HT1080 (cell line): ENCODE measurements around the gene TRIM73. TPM values are rescaled to one million over a fixed set of nuclear protein-coding genes. Genes with fewer than 3 reads are reported as not detected.
"Not testable (repeated sequence)": the region's sequence is repeated elsewhere in the genome, so short reads cannot be mapped to it uniquely, and the experiment has no call there.

ENCODE experiments used
- DNase-seq: peaks from one replicate; pipeline ENCODE4 v3.0.0-alpha.2; 2015; ENCODE audit warnings: low read depth
- polyA plus RNA-seq, 2 experiments: library from polyadenylated mRNA; depleted of rRNA; stranded (reverse); fragments of >200 nt; gene quantifications; 2 replicates each; pipeline ENCODE4 v1.2.3, GENCODE V29; 2015
- total RNA-seq: library from RNA; depleted of rRNA; stranded (reverse); fragments of >200 nt; shearing (Covaris generic); gene quantifications from 2 replicates; pipeline ENCODE4 v1.2.3, GENCODE V29; 2014; rRNA removed

The TRIM73 gene
- total RNA-seq = 0.10 TPM in 1 of 2 replicates, not detected in the other
- 0.03 TPM in 1 of 2 replicates, not detected in the other for polyA plus RNA-seq (2015; cell fraction: cytosol; rRNA removed)
- 1.4 and 1.6 TPM in 2 replicates for polyA plus RNA-seq (2015; cell fraction: nucleus; rRNA removed)

DNA sequence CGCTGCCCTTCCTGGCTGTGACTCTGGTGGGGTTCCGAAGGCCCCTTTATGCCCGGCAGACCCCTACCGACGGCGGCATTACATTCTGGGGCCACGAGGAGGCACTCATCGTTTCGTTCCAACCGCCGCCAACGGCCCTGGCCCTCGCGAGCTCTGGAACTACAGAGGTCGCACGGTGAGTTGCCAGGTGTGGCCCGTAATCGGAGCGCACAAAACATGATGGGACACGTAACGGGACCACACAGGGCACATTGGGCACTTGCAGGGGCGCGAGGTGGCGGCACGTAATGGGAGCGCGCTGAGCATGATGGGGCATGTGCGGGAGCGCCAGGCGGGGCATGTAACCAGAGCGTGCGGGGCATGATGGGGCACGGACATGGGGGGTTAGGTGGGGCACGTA lies at the start of gene TRIM73:
Gene TRIM73 (plus strand): TSS at position 301 of the 400 bp plus-strand sequence. CDS start 3,305 bp downstream, outside the sequence.
- not testable (repeated sequence) for DNase-seq

DNA sequence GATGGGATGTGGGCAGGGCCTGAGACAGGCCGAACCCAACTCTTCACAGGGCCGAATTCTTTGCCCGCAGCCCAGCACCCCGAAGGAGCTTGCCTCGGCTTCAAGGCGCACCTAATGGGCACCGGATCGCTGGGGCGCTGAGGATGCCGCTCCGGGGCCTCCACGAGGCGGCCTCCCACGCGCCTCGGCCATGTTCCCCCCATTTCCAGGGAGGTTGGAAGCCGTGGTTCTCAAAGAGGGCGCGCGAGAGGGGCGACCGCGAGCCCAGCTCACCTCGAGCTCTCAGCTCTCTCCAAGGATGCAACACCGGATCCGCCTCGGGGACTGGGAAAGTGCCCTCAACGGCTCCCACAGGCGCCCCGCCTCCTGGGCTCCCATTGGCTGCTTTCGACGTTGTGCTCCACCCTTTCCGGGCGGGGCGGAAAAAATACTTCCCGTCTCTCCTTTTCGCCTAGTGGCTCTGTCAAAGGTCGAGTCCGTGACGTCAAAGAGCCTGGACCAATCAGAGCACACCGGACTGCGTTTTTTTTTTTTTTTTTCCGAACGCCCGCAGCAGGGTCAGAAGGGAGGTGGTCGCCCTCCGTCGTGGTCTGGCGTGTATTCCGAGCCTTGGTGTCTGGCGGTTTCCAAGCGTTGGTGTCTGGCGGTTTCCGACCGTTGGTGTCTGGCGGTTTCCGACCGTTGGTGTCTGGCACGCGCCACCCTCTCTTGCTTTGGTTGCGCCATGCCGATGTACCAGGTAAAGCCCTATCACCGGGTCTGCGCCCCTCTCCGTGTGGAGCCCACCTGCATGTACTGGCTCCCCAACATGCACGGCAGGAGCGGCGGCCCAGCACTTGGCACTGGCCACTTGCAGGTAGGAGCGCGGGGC lies 36.5 kb upstream of the TRIM73 start:
- not testable (repeated sequence) for DNase-seq

DNA sequence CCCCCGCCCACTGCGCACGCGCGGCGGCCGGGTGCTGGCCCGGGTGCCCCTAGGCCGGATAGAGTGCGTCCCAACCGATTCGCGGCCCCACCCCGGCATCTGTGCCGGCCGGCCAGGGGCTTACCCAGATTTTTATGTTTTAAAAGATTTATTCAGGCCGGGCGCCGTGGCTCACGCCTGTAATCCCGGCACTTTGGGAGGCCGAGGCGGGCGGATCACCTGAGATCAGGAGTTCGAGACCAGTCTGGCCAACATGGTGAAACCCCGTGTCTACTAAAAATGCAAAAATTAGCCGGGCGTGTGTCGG lies 35.9 kb upstream of the TRIM73 start:
- not testable (repeated sequence) for DNase-seq

DNA sequence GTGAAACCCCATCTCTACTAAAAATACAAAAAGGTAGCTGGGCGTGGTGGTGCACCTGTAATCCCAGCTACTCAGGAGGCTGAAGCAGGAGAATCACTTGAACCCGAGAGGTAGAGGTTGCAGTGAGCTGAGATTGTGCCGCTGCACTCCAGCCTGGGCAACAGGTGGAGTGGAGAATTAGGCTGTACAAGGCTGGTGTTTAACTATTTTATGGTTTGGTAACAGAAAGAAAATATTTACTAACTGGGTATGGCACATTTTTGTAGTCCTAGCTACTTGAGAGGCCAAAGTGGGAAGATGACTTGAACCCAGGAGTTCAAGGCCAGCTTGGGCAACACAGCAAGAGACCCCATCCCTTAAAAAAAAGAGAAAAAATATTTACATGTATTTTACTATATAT lies 31.4 kb upstream of the TRIM73 start:
- not testable (repeated sequence) for DNase-seq

DNA sequence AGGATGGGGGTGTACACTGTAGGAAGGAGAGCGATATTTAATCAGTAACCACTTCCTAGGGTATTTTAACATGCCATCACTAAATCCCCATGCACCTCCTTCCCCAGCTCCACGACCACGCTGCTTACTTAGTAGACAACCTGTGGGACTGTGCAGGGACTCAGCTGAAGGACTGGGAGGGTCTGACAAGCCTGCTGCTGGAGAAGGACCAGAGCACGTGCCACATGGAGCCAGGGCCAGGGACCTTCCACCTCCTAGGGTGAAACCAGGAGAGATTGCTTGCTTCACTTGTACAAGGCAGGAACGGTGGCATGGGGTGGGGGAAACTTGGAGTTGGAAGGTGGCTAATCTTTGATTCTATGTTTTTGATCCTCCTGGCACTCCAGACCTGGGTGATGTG lies 28.8 kb upstream of the TRIM73 start:
- not testable (repeated sequence) for DNase-seq

DNA sequence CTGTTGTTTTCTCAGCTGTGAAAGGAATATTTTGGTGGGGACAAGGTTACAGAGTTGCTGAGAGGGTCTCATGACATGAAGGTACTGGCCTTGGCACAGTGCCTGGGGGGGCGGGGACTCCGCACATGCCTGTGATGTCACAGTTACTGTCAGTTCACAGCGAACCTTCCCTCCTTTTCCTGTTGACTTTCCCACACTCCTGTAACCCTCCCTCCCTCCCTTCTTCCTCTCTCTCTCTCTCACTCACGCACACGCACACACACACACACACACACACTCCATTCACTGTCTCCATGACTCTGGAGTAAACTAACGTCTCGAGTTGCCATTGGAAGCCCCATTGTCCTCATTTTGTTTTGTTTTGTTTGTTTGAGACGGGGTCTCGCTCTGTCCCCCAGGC lies 28.1 kb upstream of the TRIM73 start:
- DNase-seq = not testable (repeated sequence)

DNA sequence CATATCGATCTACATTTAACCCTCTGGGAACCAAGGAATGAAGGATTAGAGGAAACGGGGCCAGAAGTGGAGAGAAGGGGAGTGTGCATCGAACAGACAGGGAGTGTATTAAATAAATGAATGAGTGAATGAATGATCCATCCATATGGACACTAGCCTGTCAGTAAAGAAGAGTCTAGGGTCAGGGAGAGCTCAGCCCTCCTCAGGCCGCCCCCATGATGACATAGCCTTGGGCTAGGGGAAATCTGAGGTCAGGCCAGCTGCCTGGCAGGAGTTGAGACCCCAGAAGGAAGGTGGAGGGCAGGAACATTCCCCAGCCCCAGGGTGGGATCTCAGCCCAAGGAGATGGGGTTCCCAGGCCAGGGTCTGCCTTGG lies 21.3 kb upstream of the TRIM73 start:
- not testable (repeated sequence) for DNase-seq

DNA sequence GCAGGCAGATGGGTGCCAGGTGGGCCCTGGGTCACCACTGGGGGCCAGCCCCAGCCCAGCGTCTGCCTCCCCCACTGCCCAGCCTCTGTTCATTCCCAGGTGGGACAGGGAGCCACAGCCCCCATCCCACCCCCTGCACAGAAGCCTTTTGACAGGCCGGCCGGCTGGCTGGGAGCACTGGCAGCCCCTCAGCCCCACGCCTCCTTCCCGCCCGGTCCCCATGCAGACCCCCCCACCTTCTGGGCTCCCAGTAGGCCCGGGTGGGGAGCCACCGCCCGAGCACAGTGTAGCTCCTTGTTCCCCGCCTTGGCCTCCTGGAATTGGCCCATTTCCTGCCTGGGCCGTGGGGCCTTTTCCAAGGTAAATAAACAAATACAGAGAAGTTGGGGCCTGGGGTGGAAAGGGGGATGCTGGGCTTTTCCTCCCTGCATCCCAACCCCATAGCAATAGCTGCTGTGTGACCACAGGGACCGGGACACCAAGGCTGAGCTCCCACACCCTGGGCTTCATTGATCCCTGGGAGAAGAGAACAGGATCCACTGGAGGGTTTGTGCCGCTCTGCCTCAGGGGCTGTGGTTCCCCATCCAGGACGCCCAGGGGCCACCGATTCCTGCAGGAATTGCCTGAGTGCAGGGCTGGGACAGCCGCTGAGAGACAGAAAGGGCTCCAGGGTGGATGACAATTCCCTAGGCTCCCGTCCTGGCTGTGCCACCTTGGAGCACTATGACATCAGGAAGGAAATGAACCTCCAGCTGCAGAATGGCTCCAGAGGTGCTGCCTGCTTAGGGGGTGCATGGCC lies 20.7 kb upstream of the TRIM73 start:
- DNase-seq = not testable (repeated sequence)

DNA sequence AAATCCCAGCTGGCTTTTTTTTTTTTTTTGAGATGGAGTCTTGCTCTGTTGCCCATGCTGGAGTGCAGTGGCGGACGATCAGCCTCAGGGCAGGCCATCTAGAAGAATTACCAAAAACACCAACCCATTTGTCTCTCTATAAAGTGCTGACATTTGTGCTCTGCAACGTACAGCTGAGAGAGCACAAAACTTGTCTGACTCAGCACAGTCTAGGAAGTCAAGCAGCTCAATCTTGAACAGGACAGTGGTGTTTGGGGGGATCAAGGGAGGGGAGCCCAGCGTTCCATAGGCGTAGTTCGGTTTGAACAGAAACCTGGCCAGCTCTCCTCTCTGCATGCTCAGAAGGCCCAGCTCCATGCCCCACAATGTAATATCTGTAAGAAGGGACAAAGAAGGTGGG lies 2.2 kb upstream of the TRIM73 start:
- not testable (repeated sequence) for DNase-seq

DNA sequence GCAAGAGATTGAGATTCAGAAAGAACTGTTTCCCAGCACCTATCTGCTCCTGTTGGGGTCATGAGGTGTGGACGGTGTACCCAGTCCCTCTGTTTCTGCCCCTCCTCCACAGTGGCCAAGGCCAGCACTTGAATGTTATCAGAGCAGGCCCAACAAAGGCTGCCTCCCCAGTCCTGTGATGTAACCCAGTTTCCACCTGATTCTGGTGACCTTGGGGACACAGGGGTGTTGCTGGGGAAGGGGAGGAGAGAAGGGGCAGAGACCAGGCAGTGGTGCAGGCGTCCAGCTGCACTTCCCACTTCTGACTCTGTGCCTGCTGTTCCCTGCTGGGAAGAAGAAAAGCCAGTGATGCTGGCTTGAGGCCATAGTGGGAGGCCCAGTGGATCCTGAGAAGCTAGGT lies 2.4 kb downstream of the TRIM73 start:
- DNase-seq = not testable (repeated sequence)

DNA sequence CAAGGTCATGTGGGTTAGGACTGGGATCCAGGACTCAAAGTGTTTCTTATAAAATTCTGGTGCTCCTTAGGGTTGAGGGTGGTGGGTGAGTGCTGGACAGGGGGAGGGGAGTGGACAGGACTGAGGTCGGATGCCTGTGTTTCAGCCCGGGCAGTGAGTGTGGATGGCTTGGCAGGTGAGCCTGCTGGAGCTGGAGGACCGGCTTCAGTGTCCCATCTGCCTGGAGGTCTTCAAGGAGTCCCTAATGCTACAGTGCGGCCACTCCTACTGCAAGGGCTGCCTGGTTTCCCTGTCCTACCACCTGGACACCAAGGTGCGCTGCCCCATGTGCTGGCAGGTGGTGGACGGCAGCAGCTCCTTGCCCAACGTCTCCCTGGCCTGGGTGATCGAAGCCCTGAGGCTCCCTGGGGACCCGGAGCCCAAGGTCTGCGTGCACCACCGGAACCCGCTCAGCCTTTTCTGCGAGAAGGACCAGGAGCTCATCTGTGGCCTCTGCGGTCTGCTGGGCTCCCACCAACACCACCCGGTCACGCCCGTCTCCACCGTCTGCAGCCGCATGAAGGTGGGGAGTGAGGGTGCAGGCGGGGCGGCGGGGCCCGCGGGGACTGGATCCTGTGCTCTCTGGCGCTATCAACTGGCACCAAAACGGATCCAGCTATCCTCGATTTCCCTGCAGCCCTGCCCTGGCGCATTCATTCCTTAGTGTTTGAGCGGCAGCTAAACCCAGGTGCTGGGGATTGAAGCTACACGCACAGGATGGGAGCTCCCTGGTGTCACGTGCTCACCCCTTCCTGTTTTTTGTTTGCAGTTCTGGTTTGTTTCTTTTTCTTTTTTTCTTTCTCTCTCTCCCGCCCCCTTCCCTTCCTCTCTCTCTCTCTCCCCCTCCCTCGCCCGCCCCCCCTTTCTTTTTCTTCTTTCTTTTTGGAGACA lies 3.6 kb downstream of the TRIM73 start:
- not testable (repeated sequence) for DNase-seq

DNA sequence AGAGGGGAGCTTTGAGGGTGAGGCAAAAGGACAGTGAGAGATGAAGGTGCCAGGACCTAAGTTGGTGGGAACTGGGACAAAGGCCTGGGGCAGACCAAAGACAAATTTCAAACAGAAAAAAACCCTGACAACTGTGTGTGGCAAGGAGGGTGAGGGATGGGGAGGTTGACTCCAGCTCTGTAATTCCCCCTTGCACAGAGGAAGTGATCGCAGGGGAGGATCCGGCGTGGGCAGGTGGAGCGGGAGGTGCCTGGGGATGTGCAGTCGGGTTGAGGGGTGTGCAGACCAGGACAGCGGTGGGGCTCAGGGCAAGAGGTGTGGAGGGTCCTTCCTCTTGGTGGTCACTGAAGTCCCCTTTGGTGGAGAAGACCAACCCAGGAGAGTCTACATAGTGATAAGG lies 5.1 kb downstream of the TRIM73 start:
- not testable (repeated sequence) for DNase-seq

DNA sequence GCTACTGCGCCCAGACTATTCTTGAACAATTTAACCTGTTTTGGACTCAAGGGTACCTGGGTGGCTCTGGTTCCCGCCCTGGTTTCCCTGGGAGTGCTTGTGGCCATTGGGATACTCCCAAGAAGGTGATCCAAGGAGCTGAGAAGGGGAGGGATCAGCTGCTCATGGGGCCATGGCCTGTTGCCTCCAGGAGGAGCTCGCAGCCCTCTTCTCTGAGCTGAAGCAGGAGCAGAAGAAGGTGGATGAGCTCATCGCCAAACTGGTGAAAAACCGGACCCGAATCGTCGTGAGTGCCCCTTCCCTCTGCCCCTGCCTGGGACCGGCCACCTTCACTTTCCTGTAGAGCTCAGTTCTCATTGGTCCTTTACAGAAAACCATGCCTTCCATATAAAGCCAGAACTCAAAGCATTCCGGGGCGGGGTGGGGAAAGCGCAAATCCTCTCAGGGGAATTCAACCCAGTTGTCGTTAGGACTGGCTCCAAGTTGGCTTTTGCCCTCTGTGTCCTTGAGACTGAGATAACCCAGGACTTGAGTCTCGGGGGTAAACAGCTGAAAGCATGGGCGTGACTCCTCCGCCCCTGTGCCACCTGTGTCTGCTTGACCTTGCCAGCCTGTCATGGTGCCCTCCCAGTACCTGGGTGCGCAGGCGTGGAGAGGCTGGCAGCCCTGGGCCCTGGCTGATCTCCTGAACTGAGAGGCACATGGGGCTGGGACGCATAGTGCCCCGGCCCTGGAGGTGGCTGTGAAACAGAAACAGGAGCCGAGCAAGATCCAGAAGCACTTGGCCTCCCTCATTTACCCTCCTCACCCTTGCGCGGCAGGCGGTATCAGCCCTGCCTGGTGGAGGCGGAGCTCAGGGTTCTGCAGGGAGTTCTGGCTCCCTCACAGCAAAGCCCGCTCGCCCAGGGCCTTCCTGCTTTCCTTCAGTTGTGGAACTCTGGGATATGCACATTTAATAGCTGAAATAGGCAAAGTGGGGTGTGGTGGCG lies 8.3 kb downstream of the TRIM73 start:
- not testable (repeated sequence) for DNase-seq

DNA sequence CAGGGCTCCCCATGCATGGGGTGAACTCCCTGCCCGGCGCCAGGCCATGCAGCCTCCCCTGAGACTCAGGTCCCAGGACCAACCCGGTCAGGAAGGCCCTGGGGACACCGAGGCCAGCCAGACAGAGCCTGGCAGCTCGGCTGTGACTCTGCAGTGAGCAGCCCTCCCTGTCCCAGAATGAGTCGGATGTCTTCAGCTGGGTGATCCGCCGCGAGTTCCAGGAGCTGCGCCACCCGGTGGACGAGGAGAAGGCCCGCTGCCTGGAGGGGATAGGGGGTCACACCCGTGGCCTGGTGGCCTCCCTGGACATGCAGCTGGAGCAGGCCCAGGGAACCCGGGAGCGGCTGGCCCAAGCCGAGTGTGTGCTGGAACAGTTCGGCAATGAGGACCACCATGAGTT lies 9.2 kb downstream of the TRIM73 start:
- not testable (repeated sequence) for DNase-seq

DNA sequence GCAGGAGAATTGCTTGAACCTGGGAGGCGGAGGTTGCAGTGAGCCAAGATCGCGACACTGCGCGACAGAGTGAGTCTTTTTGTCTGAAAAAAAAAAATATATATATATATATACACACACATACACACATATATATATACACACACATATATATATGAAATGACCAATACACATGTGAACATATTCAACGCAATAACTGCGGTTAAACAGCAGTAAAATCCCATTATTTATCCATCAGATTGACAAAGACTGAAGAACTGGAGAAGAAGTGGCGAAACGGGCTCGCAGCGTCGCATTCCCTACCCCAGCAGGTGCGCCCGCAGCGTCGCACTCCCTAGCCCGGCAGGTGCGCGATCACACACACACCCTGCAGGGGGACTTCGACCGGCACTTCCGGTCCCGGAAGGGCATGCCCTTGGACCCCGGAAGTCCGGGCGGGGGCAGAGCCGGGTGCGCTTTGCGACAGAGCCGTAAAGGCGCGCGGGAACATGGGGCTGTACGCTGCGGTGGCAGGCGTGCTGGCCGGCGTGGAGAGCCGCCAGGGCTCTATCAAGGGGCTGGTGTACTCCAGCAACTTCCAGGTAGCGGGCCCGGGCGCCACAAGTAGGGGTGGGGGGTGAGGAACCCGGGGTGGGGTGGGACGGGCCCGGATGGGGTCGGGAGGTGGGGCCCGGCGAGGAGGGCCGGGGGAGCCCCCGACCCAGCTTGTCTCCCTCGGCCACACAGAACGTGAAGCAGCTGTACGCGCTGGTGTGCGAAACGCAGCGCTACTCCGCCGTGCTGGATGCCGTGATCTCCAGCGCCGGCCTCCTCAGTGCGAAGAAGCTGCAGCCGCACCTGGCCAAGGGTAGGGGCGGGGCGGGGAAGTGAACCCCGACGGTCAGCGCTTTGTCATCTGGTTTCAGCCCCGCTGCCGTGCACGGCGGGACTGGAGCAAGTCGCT lies 14.7 kb downstream of the TRIM73 start:
- DNase-seq = not testable (repeated sequence)

DNA sequence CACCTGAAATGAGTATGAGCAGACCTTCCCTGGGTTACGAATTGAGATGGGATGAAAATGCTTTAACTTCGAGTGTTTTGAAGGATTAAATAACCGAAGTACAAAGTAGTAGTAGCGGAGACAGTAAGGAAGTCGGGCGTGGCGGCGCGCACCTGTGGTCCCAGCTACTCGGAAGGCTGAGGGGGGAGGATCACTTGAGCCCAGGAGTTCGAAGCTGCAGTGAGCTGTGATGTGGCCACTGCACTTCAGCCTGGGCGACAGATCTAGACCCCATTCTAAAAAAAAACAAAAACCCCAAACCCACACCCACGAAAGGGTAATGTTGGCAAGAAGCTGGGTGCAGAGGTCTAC lies 15.4 kb downstream of the TRIM73 start:
- DNase-seq = not testable (repeated sequence)

DNA sequence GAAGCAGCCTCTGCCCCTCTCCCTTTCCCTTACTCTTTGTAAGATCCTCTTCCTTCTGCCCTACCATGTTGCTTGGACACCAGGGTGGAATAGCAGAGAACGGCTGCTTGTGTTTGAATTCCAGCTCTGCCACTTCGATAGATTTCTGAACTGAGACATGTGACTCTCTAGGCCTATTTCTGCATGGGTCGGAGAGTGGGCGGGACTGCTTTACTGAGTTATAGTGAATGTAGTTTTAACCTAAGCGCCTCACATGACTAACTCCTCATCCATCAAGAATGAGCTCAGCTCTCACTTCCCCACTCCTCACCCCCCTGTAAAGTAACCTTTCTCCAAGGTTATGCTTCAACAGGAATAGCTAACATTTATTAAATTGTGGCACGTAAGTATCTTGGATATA lies 18.8 kb downstream of the TRIM73 start:
- DNase-seq = not testable (repeated sequence)

DNA sequence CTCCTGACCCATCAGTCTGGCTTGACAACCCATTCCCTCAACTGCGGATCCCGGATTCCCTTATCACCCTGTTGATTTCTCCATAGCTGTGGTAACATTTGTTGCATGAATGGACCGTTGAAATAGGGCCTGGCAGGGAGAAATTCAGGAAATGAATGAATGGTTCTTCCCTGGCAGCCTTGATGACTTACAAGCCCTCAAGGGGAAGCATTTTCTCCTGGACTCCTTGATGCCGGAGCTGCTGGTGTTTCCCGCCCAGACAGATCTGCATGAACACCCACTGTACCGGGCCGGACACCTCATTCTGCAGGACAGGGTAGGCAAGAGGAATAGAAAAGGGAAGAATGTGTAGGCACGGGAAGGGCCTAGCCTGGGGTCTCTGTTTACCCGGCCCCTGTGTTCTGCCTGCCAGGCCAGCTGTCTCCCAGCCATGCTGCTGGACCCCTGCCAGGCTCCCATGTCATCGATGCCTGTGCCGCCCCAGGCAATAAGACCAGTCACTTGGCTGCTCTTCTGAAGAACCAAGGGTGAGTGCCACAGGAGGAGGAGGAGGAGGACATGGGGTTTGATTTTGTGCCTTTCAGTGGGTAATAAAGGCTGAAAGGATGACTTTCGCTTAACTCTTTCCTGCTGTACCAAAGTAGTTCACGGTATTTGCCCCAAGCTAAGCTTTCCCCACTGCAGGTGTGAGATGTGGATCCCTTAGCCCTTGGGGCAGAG lies 19.4 kb downstream of the TRIM73 start:
- DNase-seq = not testable (repeated sequence)
